ENCODE data around the gene ARL6IP5. TPM values are rescaled to one million over a fixed set of nuclear protein-coding genes. Genes with fewer than 3 reads are reported as not detected.

ARL6IP5 gene
- total and polyA plus RNA-seq, 11 donors: 164 to 256 (median 214) TPM

GRCh38 chr3:69085833-69086722, 1.3 kb downstream of the ARL6IP5 start:
- H3K4me3 ChIP-seq: peak overlapping the region; percentile 58 to 97 (median 90)
- peak; percentile 84 to 94 (median 91) for DNase-seq
- H3K36me3 ChIP-seq: peaks cover 0 to 30% (median 3%) of the 10 kb centered on the region in 9 donors
- no peaks in the 10 kb centered on the region for H3K27me3 ChIP-seq
- H3K4me1 ChIP-seq: peaks cover 14 to 87% (median 72%) of the 10 kb centered on the region in 12 donors
- intact Hi-C loops (cut with DNase I): loop anchor here in 3 of 10 donors (2.0 to 5.0 kb wide), 3 partner anchors 31 to 36 kb away; partner anchors contain the start of gene LMOD3 (in 1 of the 3)
- peak overlapping the region; percentile 87 to 99 (median 94) for H3K27ac ChIP-seq
- H3K9me3 ChIP-seq: no peaks in the 10 kb centered on the region
- peak in 1 of 2 donors; percentile 19 for TF ChIP-seq POLR2A (IDR thresholded peaks at IDR 0.05)
- TF ChIP-seq CTCF (IDR thresholded peaks at IDR 0.05): no peak
- 2 to 5% (median 4%) methylated on average over 8 of the region's 8 CpGs for WGBS, 4 donors
- peak; percentile 70 to 80 (median 74) for ATAC-seq

DNA sequence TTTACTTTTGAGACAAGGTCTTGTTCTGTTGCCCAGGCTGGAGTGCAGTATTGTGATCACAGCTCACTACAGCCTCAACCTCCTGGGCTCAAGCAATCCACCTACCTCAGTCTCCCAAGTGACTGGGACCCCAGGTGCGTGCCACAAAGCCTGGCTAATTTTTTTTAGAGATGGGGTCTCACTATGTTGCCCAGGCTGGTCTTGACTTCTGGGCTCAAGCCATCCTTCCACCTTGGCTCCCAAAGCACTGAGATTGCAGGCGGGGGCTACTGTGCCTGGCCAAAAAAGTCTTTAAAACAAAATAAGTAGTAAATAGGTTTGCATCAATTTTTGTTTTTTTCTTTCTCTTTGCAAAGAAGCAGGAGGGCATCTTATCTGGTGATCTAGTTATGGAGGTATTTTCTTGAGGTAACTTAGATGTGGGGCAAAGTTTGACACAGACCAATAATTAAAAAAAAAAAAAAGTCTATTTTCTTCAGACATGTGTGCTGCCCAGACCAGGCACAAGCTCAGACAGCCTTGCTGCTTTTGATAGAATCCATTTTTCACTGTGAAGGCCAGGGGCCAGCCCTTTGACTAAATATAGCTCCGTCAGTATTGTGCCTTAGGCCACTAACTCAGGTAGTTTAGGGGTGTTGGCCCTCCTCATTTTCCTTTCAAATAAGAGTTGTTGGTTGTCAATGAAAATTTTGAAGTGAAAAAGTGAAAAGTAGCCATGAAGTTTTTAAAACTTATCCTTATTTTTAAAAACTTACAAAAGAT, 2.5 kb downstream of the ARL6IP5 start:
- Histone ChIP-seq H3K36me3 (peaks cover 0 to 32% (median 3%) of the 10 kb centered on the region in 9 donors), H3K27me3 (no peaks in the 10 kb centered on the region), H3K27ac (peak overlapping the region; percentile 87 to 99 (median 94)), H3K9me3 (no peaks in the 10 kb centered on the region), H3K4me3 (peak overlapping the region in 11 of 12 donors; percentile 58 to 97 (median 90)), H3K4me1 (peaks cover 16 to 89% (median 81%) of the 10 kb centered on the region in 12 donors)
- 70 to 79% (median 77%) methylated on average over 3 of the region's 3 CpGs for WGBS, 4 donors
- intact Hi-C loops (cut with DNase I): loop anchor here in 2 of 10 donors (2.0 to 5.0 kb wide), 2 partner anchors 32 to 35 kb away; partner anchors contain the start of gene LMOD3 (in 1 of the 2)
- ATAC-seq: peak in 2 of 4 donors; percentile 20 to 24
- no peak for DNase-seq
- TF ChIP-seq CTCF (IDR thresholded peaks at IDR 0.05) (no peak), POLR2A (IDR thresholded peaks at IDR 0.05) (no peak)

- Histone ChIP-seq H3K27ac (peak overlapping the region in 11 of 12 donors; percentile 91 to 99 (median 95)), H3K27me3 (no peaks in the 10 kb centered on the region), H3K4me1 (peaks cover 18 to 89% (median 81%) of the 10 kb centered on the region in 12 donors), H3K36me3 (peaks cover 0 to 37% (median 3%) of the 10 kb centered on the region in 9 donors), H3K9me3 (no peaks in the 10 kb centered on the region), H3K4me3 (peak overlapping the region in 9 of 12 donors; percentile 83 to 97 (median 90))
- intact Hi-C loops (cut with DNase I): loop anchor here in 1 of 10 donors (5.0 kb wide), 1 partner anchor 34 kb away; the partner anchor contains the start of gene LMOD3
- TF ChIP-seq CTCF (IDR thresholded peaks at IDR 0.05) (no peak), POLR2A (IDR thresholded peaks at IDR 0.05) (no peak)
- ATAC-seq (no peak), DNase-seq (no peak)
- WGBS, 4 donors: 41 to 52% (median 48%) methylated on average over 2 of the region's 2 CpGs
Measured at GRCh38 chr3:69088063-69088462, 3.3 kb downstream of the ARL6IP5 start.
